HepG2 (cell line): ENCODE measurements around the gene PTCD2. TPM values are rescaled to one million over a fixed set of nuclear protein-coding genes. Genes with fewer than 3 reads are reported as not detected.

Experiments used
- ATAC-seq: fragments of 200-7000 bp; cut with Tn5 transposase; 3 replicates; pipeline ENCODE4 v1.9.1; 2020; ENCODE audit warnings: mild to moderate bottlenecking, moderate library complexity
- BruUV-seq: library from RNA; stranded (reverse); fragments of 400-500 nt; replicated peaks from 2 replicates; lab custom pipeline; 2021; lab: Mats Ljungman, UMichigan
- CTCF ChIA-PET: fragments of 300-600 bp; formaldehyde crosslinking; extraction: SDS; loops from one replicate; lab custom pipeline; 2021; ENCODE audit warnings: low total read pairs, inconsistent platforms, low intra/inter-chr PET ratio; lab: Yijun Ruan, JAX
- POLR2A ChIA-PET: fragments of 350-600 bp; sonication (Branson Sonifier 250); formaldehyde crosslinking; loops from one replicate; lab custom pipeline; 2020; ENCODE audit warnings: antibody characterized with exemption, inconsistent platforms; lab: Yijun Ruan, JAX
- DNase-seq: peaks from one replicate; pipeline ENCODE4 v3.0.0-alpha.2; 2015; ENCODE audit warnings: low spot score
- FAIRE-seq: peaks from 3 replicates; lab custom pipeline; 2011; peaks lifted over from hg19 to GRCh38; lab: Jason Lieb, UNC
- H2AFZ ChIP-seq: one replicate; pipeline ENCODE4 v1.6.1; 2011; ENCODE audit warnings: low read length, inconsistent platforms
- H3K27ac ChIP-seq: fragments of 300-600 bp; 3 replicates; pipeline ENCODE4 v1.8.0; 2011; ENCODE audit warnings: mixed run types, mild to moderate bottlenecking, mixed read lengths, low read length, inconsistent platforms; ENCODE audit not compliant: insufficient read depth; ENCODE audit errors: extremely low read length
- H3K27me3 ChIP-seq, 2 experiments: fragments of 200-600 bp in 1 of 2; 2 replicates in 1 of 2; 3 replicates in 1 of 2; pipeline versions ENCODE4 v1.6.0 to v1.8.0; 2011; ENCODE audit warnings: low read length in 2 of 2, mild to moderate bottlenecking in 2 of 2, moderate library complexity in 2 of 2, inconsistent platforms in 1 of 2; ENCODE audit not compliant: insufficient read depth in 2 of 2, control insufficient read depth in 1 of 2
- H3K36me3 ChIP-seq, 2 experiments: fragments of 200-600 bp in 1 of 2; replicated peaks in 1 of 2; 2 replicates in 1 of 2; 3 replicates in 1 of 2; pipeline versions ENCODE4 v1.5.1 to v1.8.0; 2011; ENCODE audit warnings: low read length in 2 of 2, inconsistent platforms in 1 of 2; ENCODE audit not compliant: insufficient read depth in 2 of 2, control insufficient read depth in 1 of 2
- H3K4me1 ChIP-seq: 2 replicates; pipeline ENCODE4 v1.5.1; 2012; ENCODE audit warnings: low read length, inconsistent platforms; ENCODE audit not compliant: insufficient read depth
- H3K4me2 ChIP-seq: 2 replicates; pipeline ENCODE4 v1.6.0; 2011; ENCODE audit warnings: low read depth, low read length, inconsistent platforms
- H3K4me3 ChIP-seq, 3 experiments: fragments of 200-600 bp in 1 of 3; sonication (generic), shearing (Covaris generic) in 1 of 3; replicated peaks in 1 of 3; 2 replicates each; pipeline ENCODE4 v1.5.1; 2011 to 2016; ENCODE audit warnings: low read length in 3 of 3, inconsistent platforms in 2 of 3, low read depth in 2 of 3, mild to moderate bottlenecking in 2 of 3, control low read depth in 1 of 3, mixed read lengths in 1 of 3; ENCODE audit not compliant: insufficient read depth in 1 of 3
- H3K79me2 ChIP-seq: one replicate; pipeline ENCODE4 v1.6.1; 2011; ENCODE audit warnings: low read length, inconsistent platforms; ENCODE audit not compliant: insufficient read depth
- H3K9ac ChIP-seq: 2 replicates; pipeline ENCODE4 v1.6.0; 2011; ENCODE audit warnings: mild to moderate bottlenecking, low read depth, low read length, inconsistent platforms; ENCODE audit not compliant: insufficient read depth
- H3K9me3 ChIP-seq: 2 replicates; pipeline ENCODE4 v1.5.1; 2012; ENCODE audit warnings: mild to moderate bottlenecking, low read length
- H4K20me1 ChIP-seq: 2 replicates; pipeline ENCODE4 v1.6.0; 2011; ENCODE audit warnings: inconsistent platforms, mild to moderate bottlenecking, low read length, moderate library complexity; ENCODE audit not compliant: insufficient read depth
- ADNP ChIP-seq: sonication (generic); formaldehyde crosslinking; IDR thresholded peaks from 2 replicates; pipeline ENCODE4 v1.4.0; 2020; ENCODE audit warnings: missing genetic modification reagents
- DMTF1 ChIP-seq: sonication (generic); formaldehyde crosslinking; IDR thresholded peaks from 2 replicates; pipeline ENCODE4 v1.4.0; 2020; ENCODE audit warnings: mild to moderate bottlenecking, missing genetic modification reagents
- E2F5 ChIP-seq: sonication (generic); formaldehyde crosslinking; conservative IDR thresholded peaks from 2 replicates; pipeline ENCODE4 v1.4.0; 2020; ENCODE audit warnings: missing genetic modification reagents
- ELF1 ChIP-seq: sonication (generic); formaldehyde crosslinking; IDR thresholded peaks from 2 replicates; pipeline ENCODE4 v1.4.0; 2020; ENCODE audit warnings: missing genetic modification reagents
- HBP1 ChIP-seq: IDR thresholded peaks from 2 replicates; pipeline ENCODE4 v1.6.1; 2016; ENCODE audit warnings: low read depth, control low read depth
- HMGA1 ChIP-seq: sonication (generic); formaldehyde crosslinking; conservative IDR thresholded peaks from 2 replicates; pipeline ENCODE4 v1.4.0; 2020; ENCODE audit warnings: missing genetic modification reagents
- HOXD1 ChIP-seq: sonication (generic); formaldehyde crosslinking; IDR thresholded peaks from 2 replicates; pipeline ENCODE4 v1.5.0; 2020; ENCODE audit warnings: missing genetic modification reagents
- PAWR ChIP-seq: sonication (generic); formaldehyde crosslinking; IDR thresholded peaks from 2 replicates; pipeline ENCODE4 v1.4.0; 2020; ENCODE audit warnings: missing genetic modification reagents, mild to moderate bottlenecking, borderline replicate concordance
- ZNF121 ChIP-seq: sonication (generic); formaldehyde crosslinking; IDR thresholded peaks from 2 replicates; pipeline ENCODE4 v1.5.0; 2020; ENCODE audit warnings: mild to moderate bottlenecking, missing genetic modification reagents
- ZNF674 ChIP-seq: sonication (generic); formaldehyde crosslinking; IDR thresholded peaks from 2 replicates; pipeline ENCODE4 v1.5.0; 2020; ENCODE audit warnings: low read depth, mild to moderate bottlenecking, missing genetic modification reagents
- ZNF780A ChIP-seq: sonication (generic); formaldehyde crosslinking; IDR thresholded peaks from 2 replicates; pipeline ENCODE4 v1.8.0; 2022; ENCODE audit warnings: mild to moderate bottlenecking, missing genetic modification reagents, moderate library complexity
- ZSCAN30 ChIP-seq: sonication (generic); formaldehyde crosslinking; IDR thresholded peaks from 2 replicates; pipeline ENCODE4 v1.5.0; 2020; ENCODE audit warnings: mild to moderate bottlenecking, missing genetic modification reagents
- WGBS: methylation state at CpG from one replicate; pipeline ENCODE4 v1.1.6; 2017; ENCODE audit warnings: low lambda C conversion rate; 5-methylcytosine and 5-hydroxymethylcytosine counted together
- in situ Hi-C: cut with HindIII; loops from 2 replicates; pipeline ENCODE4 v1.10.0; 2017; ENCODE audit warnings: low pct_unique_long_range_greater_than_20kb; ENCODE audit not compliant: extremely low pct_ligation_motif_present
- intact Hi-C: fragments of 100-400 bp; cut with micrococcal nuclease; formaldehyde crosslinking; loops from one replicate; pipeline ENCODE4 v1.10.0; 2022; ENCODE audit not compliant: unreplicated experiment
- polyA plus RNA-seq, 8 experiments: library from polyadenylated mRNA; depleted of rRNA in 3 of 8; stranded (reverse) in 7 of 8; unstranded in 1 of 8; fragments of >200 nt; fragmentation: Illumina TruSeq in 4 of 8; extraction: Trizol in 4 of 8; gene quantifications; 2 replicates each; pipeline versions ENCODE4 v1.2.1 to v1.2.3, GENCODE V29; 2011 to 2016; ENCODE audit warnings: low read depth in 4 of 8, missing spikeins in 1 of 8, mixed read lengths in 1 of 8; ENCODE audit not compliant: insufficient read depth in 1 of 8
- total RNA-seq, 5 experiments: library from RNA; depleted of rRNA; stranded (reverse); fragments of >200 nt; fragmentation: Illumina TruSeq; extraction: Trizol; gene quantifications; 2 replicates each; pipeline ENCODE4 v1.2.3, GENCODE V29; 2016; ENCODE audit warnings: low read depth in 1 of 5
- TF ChIP-seq, protein P1 (sequence below): sonication (generic); formaldehyde crosslinking; IDR thresholded peaks from 2 replicates; pipeline ENCODE4 v1.4.0; 2020; ENCODE audit warnings: missing genetic modification reagents, borderline replicate concordance
- TF ChIP-seq, protein P2 (sequence below): sonication (generic); formaldehyde crosslinking; IDR thresholded peaks from 2 replicates; pipeline ENCODE4 v1.8.1; 2023; ENCODE audit warnings: missing genetic modification reagents, mild to moderate bottlenecking, borderline replicate concordance
- TF ChIP-seq, protein P3 (sequence below): IDR thresholded peaks from 2 replicates; pipeline ENCODE4 v1.6.1; 2016; ENCODE audit warnings: control low read depth

The PTCD2 gene
- total and polyA plus RNA-seq, 2 of the 13 experiments (the other 11 are each of a cell fraction or from before 2014, with no cell fraction given): 5.3 to 6.4 TPM

GRCh38 chr5:72392326-72392733 lies 72.2 kb downstream of the PTCD2 start:
- Histone ChIP-seq H3K36me3 (no peaks in the 10 kb centered on the region), H3K79me2 (no peaks in the 10 kb centered on the region), H3K27ac (no peak overlapping the region), H3K27me3 (peaks cover 0 to 13% of the 10 kb centered on the region in 2 experiments; a peak in 2 of 5 replicates), H4K20me1 (no peaks in the 10 kb centered on the region), H3K4me1 (no peaks in the 10 kb centered on the region), H2AFZ (no peak overlapping the region), H3K9ac (no peak overlapping the region), H3K9me3 (no peaks in the 10 kb centered on the region), H3K4me3 (no peak overlapping the region), H3K4me2 (no peak overlapping the region)
- no peak for ATAC-seq
- FAIRE-seq: no peak
- 0% methylated on average over 1 of the region's 1 CpG for WGBS
- BruUV-seq: no TSS peak
- intact Hi-C loops: no loop called here
- POLR2A ChIA-PET: no interaction called here
- in situ Hi-C loops: no loop called here
- DNase-seq: no peak
- CTCF ChIA-PET: no interaction called here
- no peak for TF ChIP-seq PAWR (CRISPR knock-in tag)
- TF ChIP-seq, protein P1, sequence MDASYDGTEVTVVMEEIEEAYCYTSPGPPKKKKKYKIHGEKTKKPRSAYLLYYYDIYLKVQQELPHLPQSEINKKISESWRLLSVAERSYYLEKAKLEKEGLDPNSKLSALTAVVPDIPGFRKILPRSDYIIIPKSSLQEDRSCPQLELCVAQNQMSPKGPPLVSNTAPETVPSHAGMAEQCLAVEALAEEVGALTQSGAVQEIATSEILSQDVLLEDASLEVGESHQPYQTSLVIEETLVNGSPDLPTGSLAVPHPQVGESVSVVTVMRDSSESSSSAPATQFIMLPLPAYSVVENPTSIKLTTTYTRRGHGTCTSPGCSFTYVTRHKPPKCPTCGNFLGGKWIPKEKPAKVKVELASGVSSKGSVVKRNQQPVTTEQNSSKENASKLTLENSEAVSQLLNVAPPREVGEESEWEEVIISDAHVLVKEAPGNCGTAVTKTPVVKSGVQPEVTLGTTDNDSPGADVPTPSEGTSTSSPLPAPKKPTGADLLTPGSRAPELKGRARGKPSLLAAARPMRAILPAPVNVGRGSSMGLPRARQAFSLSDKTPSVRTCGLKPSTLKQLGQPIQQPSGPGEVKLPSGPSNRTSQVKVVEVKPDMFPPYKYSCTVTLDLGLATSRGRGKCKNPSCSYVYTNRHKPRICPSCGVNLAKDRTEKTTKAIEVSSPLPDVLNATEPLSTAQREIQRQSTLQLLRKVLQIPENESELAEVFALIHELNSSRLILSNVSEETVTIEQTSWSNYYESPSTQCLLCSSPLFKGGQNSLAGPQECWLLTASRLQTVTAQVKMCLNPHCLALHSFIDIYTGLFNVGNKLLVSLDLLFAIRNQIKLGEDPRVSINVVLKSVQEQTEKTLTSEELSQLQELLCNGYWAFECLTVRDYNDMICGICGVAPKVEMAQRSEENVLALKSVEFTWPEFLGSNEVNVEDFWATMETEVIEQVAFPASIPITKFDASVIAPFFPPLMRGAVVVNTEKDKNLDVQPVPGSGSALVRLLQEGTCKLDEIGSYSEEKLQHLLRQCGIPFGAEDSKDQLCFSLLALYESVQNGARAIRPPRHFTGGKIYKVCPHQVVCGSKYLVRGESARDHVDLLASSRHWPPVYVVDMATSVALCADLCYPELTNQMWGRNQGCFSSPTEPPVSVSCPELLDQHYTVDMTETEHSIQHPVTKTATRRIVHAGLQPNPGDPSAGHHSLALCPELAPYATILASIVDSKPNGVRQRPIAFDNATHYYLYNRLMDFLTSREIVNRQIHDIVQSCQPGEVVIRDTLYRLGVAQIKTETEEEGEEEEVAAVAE (CRISPR knock-in tag): no peak
- TF ChIP-seq ZSCAN30 (CRISPR knock-in tag): no peak
- no peak for TF ChIP-seq E2F5 (CRISPR knock-in tag)
- TF ChIP-seq HOXD1 (CRISPR knock-in tag): no peak
- no peak for TF ChIP-seq DMTF1 (CRISPR knock-in tag)
- TF ChIP-seq, protein P2, sequence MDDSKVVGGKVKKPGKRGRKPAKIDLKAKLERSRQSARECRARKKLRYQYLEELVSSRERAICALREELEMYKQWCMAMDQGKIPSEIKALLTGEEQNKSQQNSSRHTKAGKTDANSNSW (CRISPR knock-in tag): no peak
- no peak for TF ChIP-seq ZNF674 (CRISPR knock-in tag)
- no peak for TF ChIP-seq ZNF121 (CRISPR knock-in tag)
- no peak for TF ChIP-seq ZNF780A (CRISPR knock-in tag)
- TF ChIP-seq, protein P3, sequence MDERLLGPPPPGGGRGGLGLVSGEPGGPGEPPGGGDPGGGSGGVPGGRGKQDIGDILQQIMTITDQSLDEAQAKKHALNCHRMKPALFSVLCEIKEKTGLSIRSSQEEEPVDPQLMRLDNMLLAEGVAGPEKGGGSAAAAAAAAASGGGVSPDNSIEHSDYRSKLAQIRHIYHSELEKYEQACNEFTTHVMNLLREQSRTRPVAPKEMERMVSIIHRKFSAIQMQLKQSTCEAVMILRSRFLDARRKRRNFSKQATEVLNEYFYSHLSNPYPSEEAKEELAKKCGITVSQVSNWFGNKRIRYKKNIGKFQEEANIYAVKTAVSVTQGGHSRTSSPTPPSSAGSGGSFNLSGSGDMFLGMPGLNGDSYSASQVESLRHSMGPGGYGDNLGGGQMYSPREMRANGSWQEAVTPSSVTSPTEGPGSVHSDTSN: no peak
- TF ChIP-seq ADNP (CRISPR knock-in tag): no peak
- TF ChIP-seq HBP1: no peak
- TF ChIP-seq ELF1 (CRISPR knock-in tag): no peak
- TF ChIP-seq HMGA1 (CRISPR knock-in tag): no peak
